Gastrocnemius medialis (tissue), 4 donors: ENCODE measurements around the gene PIMREG. TPM values are rescaled to one million over a fixed set of nuclear protein-coding genes. Genes with fewer than 3 reads are reported as not detected.

Experiments used
- ATAC-seq, 2 donors: fragments of 150-250 bp; one replicate each; pipeline ENCODE4 v1.9.1; 2016
- DNase-seq, 2 donors: peaks; one replicate each; pipeline ENCODE4 v3.0.0-alpha.2; 2019
- H3K27ac ChIP-seq, 4 donors: fragments of 200-600 bp; sonication (generic); 1 replicate in 1 of 4; 2 replicates in 3 of 4; pipeline ENCODE4 v1.5.1; 2016 to 2018; ENCODE audit warnings: mild to moderate bottlenecking in 2 of 4, moderate library complexity in 1 of 4
- H3K27me3 ChIP-seq, 3 donors: fragments of 200-600 bp; sonication (generic) in 2 of 3; 1 replicate in 1 of 3; 2 replicates in 2 of 3; pipeline versions ENCODE4 v1.5.1 to v1.6.0; 2016 to 2019; ENCODE audit warnings: mild to moderate bottlenecking in 1 of 3, moderate library complexity in 1 of 3
- H3K36me3 ChIP-seq, 2 donors: fragments of 200-600 bp; sonication (generic) in 1 of 2; one replicate each; pipeline ENCODE4 v1.5.1; 2017 to 2018
- H3K4me1 ChIP-seq, 2 donors: fragments of 200-600 bp; sonication (generic) in 1 of 2; one replicate each; pipeline ENCODE4 v1.5.1; 2016 to 2017; ENCODE audit warnings: mild to moderate bottlenecking in 2 of 2
- H3K4me3 ChIP-seq, 4 donors: fragments of 200-600 bp; sonication (generic) in 3 of 4; 1 replicate in 1 of 4; 2 replicates in 3 of 4; pipeline ENCODE4 v1.5.1; 2016 to 2019; ENCODE audit warnings: mild to moderate bottlenecking in 2 of 4
- H3K9me3 ChIP-seq, 3 donors: fragments of 200-600 bp; sonication (generic) in 2 of 3; 1 replicate in 1 of 3; 2 replicates in 2 of 3; pipeline ENCODE4 v1.5.1; 2016 to 2019
- POLR2A ChIP-seq, 2 donors: fragments of 450-650 bp; IDR thresholded peaks; one replicate each; pipeline ENCODE4 v1.6.1; 2017; ENCODE audit warnings: antibody characterized with exemption in 2 of 2, mild to moderate bottlenecking in 2 of 2, moderate library complexity in 2 of 2
- in situ Hi-C, 4 donors: fragments of 200-750 bp; cut with MboI; loops; one replicate each; pipeline versions ENCODE4 v1.15.0 to v1.8.0; 2017; ENCODE audit warnings: low sequenced_read_pairs in 4 of 4
- intact Hi-C: fragments of 100-400 bp; cut with DNase I; formaldehyde crosslinking; loops from one replicate; pipeline ENCODE4 v1.15.1; 2023; ENCODE audit warnings: low total_unique reads
- total RNA-seq, 4 donors: library from RNA; depleted of rRNA; stranded (reverse); fragments of >200 nt; gene quantifications; one replicate each; pipeline versions ENCODE4 v1.1.0 to v1.2.3, GENCODE V29; 2016
- TF ChIP-seq, protein P1 (sequence below), 5 experiments: fragments of 450-650 bp in 3 of 5; fragments of 200-600 bp in 2 of 5; sonication (generic) in 2 of 5; IDR thresholded peaks in 4 of 5; conservative IDR thresholded peaks in 1 of 5; 1 replicate in 4 of 5; 2 replicates in 1 of 5; pipeline ENCODE4 v1.5.1; 2016 to 2019; ENCODE audit warnings: antibody characterized with exemption in 5 of 5, mild to moderate bottlenecking in 3 of 5, moderate library complexity in 3 of 5

Gene PIMREG
- total RNA-seq, 4 donors from 2014 or later: 0.51 TPM; not detected in 3

DNA sequence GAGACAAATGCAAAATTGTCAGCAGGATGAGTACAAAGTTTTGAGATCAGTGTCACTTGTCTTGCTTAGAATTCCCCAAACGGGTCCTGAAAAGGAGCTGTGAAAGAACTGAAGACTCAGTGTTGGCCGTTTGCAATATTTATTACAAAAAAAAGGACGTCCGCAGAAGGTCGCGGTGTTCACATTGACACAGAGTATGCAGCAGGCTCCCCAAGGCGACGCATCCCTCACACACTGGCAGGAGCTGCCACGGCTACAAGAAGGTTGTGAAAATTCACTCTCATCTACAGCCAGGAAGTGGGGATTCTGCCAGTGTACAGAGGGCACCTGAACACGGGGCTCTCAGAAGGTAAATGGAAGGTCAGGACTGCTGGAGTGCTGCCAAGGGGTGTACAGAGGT, 35.5 kb upstream of the PIMREG start:
- no peaks in the 10 kb centered on the region for H3K4me1 ChIP-seq
- intact Hi-C loops: no loop called here
- H3K27me3 ChIP-seq: peaks cover 0 to 14% (median 7%) of the 10 kb centered on the region in 3 donors
- no peak overlapping the region for H3K27ac ChIP-seq
- no peak overlapping the region for H3K4me3 ChIP-seq
- no peaks in the 10 kb centered on the region for H3K9me3 ChIP-seq
- DNase-seq (no peak), ATAC-seq (no peak)
- H3K36me3 ChIP-seq: no peaks in the 10 kb centered on the region
- in situ Hi-C loops: loop anchor here in 2 of 4 donors (25.0 kb wide), 2 partner anchors 346 to 696 kb away; partner anchors contain the start of gene WSCD1 (in 1 of the 2)
- TF ChIP-seq, protein P1, sequence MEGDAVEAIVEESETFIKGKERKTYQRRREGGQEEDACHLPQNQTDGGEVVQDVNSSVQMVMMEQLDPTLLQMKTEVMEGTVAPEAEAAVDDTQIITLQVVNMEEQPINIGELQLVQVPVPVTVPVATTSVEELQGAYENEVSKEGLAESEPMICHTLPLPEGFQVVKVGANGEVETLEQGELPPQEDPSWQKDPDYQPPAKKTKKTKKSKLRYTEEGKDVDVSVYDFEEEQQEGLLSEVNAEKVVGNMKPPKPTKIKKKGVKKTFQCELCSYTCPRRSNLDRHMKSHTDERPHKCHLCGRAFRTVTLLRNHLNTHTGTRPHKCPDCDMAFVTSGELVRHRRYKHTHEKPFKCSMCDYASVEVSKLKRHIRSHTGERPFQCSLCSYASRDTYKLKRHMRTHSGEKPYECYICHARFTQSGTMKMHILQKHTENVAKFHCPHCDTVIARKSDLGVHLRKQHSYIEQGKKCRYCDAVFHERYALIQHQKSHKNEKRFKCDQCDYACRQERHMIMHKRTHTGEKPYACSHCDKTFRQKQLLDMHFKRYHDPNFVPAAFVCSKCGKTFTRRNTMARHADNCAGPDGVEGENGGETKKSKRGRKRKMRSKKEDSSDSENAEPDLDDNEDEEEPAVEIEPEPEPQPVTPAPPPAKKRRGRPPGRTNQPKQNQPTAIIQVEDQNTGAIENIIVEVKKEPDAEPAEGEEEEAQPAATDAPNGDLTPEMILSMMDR (IDR thresholded peaks at IDR 0.05 in 4 of 5, conservative IDR thresholded peaks at IDR 0.05 in 1 of 5): no peak
- no peak for TF ChIP-seq POLR2A (IDR thresholded peaks at IDR 0.05)

DNA sequence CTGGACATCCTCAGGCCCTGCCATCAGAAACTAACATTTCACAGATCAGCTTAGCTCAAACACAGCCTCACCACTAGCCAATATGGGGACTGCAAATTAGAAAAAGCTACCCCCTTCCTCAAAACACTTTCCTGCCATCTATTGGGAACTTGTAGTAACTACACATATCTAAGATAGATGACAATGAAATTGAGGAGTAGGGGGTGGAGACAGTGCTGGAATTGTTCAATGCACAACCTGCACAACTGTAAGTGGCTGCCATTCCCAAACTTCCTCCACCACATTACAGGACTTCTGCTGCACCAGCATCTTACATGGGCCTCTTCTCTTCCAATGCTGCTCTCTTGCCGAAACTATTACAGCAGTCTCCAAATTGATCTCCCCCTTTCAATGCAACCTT, 31.2 kb upstream of the PIMREG start:
- H3K36me3 ChIP-seq: no peaks in the 10 kb centered on the region
- TF ChIP-seq, protein P1 (IDR thresholded peaks at IDR 0.05 in 4 of 5, conservative IDR thresholded peaks at IDR 0.05 in 1 of 5): peak in 4 of 5 experiments; percentile 19 to 40 (median 26)
- TF ChIP-seq POLR2A (IDR thresholded peaks at IDR 0.05): no peak
- intact Hi-C loops (loop anchor here (5.0 kb wide), 1 partner anchor 621 kb away; no protein-coding TSS in a partner anchor), in situ Hi-C loops (loop anchor here in 2 of 4 donors (25.0 kb wide), 2 partner anchors 351 to 701 kb away; partner anchors contain the start of gene WSCD1 (in 1 of the 2))
- H3K27me3 ChIP-seq: peaks cover 0 to 13% (median 4%) of the 10 kb centered on the region in 3 donors
- DNase-seq (no peak), ATAC-seq (no peak)
- H3K4me1 ChIP-seq: no peaks in the 10 kb centered on the region
- no peak overlapping the region for H3K4me3 ChIP-seq
- no peak overlapping the region for H3K27ac ChIP-seq
- no peaks in the 10 kb centered on the region for H3K9me3 ChIP-seq

DNA sequence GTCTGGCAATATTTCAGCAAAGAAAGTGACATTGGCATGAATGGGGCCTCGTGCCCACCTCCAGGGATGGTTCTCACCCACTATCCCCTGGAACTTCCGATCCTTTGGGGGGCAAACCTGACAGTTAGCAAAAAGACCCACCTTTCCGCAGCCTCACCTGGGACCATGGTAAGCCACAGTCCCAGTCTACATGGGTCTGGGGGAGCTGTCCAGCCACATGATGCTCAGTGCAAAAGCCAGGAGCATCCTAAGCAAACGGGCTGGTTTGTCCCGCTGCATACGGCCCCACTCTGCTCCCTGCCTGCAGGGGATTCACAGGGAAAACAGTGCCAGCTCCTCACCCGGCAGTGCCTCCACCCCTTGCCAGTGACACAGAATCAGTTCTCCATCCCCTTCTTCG, 28.6 kb upstream of the PIMREG start:
- intact Hi-C loops: no loop called here

DNA sequence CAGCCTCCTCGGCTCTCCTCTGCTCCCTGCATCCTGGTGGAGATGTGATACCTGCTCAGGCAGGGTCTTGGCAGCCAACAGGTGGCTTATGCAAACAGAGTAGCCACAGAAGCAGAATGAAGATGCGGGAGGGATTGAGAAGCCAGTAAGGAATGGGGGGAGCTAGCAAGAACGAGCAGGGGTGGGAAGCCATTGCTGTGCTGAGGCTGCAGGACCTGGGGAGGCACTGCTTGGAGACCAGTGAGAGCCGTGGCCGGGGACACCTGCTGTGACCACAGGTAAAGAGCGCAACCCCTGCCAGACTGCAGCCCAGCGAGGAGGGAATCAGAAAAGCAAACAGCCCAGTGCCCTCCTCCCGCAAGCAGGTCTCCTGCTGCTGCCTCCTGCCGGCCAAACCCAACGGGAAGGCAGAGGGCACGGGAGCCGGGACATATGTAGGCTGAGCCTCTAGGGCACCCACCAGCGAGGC, 24.0 kb upstream of the PIMREG start:
- no peak overlapping the region for H3K27ac ChIP-seq
- no peak for TF ChIP-seq POLR2A (IDR thresholded peaks at IDR 0.05)
- TF ChIP-seq, protein P1 (IDR thresholded peaks at IDR 0.05 in 4 of 5, conservative IDR thresholded peaks at IDR 0.05 in 1 of 5): no peak
- no peaks in the 10 kb centered on the region for H3K4me1 ChIP-seq
- H3K36me3 ChIP-seq: no peaks in the 10 kb centered on the region
- DNase-seq: no peak
- H3K4me3 ChIP-seq: no peak overlapping the region
- in situ Hi-C loops (loop anchor here in 3 of 4 donors (5.0 to 25.0 kb wide), 3 partner anchors 358 to 833 kb away; partner anchors contain the start of gene WSCD1 (in 1 of the 3)), intact Hi-C loops (no loop called here)
- ATAC-seq: no peak
- H3K9me3 ChIP-seq: no peaks in the 10 kb centered on the region
- no peaks in the 10 kb centered on the region for H3K27me3 ChIP-seq

More for the DNA sequence above, 28.6 kb upstream of the PIMREG start:
- in situ Hi-C loops: loop anchor here in 2 of 4 donors (5.0 to 25.0 kb wide), 3 partner anchors 353 to 828 kb away; partner anchors contain the start of gene WSCD1 (in 1 of the 2)
- H3K36me3 ChIP-seq: no peaks in the 10 kb centered on the region
- H3K4me3 ChIP-seq: no peak overlapping the region
- H3K9me3 ChIP-seq: no peaks in the 10 kb centered on the region
- H3K27ac ChIP-seq: no peak overlapping the region
- no peaks in the 10 kb centered on the region for H3K27me3 ChIP-seq
- H3K4me1 ChIP-seq: no peaks in the 10 kb centered on the region
- TF ChIP-seq, protein P1 (IDR thresholded peaks at IDR 0.05 in 4 of 5, conservative IDR thresholded peaks at IDR 0.05 in 1 of 5): no peak
- no peak for TF ChIP-seq POLR2A (IDR thresholded peaks at IDR 0.05)
- DNase-seq: no peak
- ATAC-seq: no peak
